Measurements from ENCODE around the gene SLC19A2.

The SLC19A2 gene

DNA sequence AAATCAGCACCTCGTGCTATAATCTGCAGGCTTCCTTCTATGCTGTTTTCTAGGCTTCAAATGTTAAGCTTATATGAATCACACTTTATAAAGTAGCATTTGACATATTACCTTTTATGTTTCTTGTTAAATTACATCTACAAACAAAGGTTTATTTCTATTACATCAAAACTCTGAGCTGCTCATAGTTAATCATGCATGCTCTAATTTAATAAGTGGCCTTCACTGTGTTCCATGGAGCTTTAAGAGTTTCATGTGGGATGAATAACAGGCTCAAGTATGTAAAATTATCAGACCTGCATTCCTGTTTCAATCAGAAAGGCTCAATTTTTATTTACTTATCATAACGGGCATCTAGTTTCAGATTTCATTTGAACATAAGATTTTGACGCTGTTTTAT lies 13.0 kb downstream of the SLC19A2 start:
- TF ChIP-seq GATA3 (IDR thresholded peaks at IDR 0.05; ENCODE audit: low read depth, low read length) (no peak), GATA2 (IDR thresholded peaks at IDR 0.05; ENCODE audit: low read depth, low read length) (no peak)

DNA sequence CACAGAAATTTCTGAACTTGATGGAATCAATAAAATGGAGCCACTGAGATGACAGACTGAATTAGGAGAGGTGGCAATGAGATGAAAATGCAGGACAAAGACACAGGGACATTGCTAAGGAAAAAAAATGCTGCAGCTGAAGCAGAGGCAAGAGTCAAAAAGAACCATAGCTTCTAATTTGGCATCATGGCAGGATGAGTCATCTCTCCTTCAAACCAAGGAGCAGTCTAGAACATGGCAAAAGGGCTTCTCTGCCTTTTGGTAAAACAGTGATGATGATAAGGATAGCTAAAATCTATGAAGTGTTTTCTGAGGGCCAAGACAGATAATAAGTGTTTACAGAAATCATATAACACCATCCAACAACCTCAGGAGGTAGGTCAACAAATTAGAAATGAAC lies 16.8 kb downstream of the SLC19A2 start:
- TF ChIP-seq GATA2 (IDR thresholded peaks at IDR 0.05; ENCODE audit: low read depth, low read length) (no peak), GATA3 (IDR thresholded peaks at IDR 0.05; ENCODE audit: low read depth, low read length) (no peak)

DNA sequence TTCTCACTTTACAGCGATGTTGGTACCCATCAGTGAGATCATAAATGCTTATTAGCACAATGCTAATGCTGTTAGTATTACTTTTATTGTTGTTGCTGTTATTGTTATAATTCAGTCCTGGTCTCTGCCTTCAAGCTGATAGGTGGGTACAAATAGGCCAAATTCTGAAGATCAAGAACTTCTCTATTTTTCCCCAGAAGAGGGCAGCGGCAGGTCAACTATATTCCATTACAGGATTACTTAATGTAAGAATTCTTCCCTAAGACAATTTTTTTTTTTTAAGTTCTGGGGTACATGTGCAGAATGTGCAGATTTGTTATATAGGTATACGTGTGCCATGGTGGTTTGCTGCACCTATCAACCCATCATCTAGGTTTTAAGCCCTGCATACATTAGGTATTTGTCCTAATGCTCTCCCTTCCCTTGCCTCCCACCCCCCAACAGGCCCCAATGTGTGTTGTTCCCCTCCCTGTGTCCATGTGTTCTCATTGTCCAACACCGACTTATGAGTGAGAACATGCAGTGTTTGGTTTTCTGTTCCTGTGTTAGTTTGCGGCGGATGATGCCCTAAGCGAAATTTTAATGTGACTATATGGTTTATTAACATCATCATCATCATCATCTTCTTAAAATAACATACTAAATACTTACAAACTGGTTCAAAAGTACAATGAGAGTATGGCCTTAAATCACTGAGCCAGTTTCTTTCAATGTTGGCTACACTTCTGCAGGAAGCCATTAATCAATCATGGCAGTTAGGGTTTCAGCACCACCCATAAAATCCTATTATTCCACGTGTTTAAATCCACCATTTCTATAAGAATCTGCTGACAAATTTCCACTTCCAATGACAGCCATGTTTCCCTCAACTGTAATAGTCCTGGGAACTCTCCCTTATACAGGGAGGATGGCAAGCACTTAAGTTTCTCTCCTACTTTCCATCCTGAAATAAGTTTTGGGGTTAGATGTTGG lies 19.2 kb downstream of the SLC19A2 start:
- no peak for TF ChIP-seq GATA3 (IDR thresholded peaks at IDR 0.05; ENCODE audit: low read depth, low read length)
- no peak for TF ChIP-seq GATA2 (IDR thresholded peaks at IDR 0.05; ENCODE audit: low read depth, low read length)

DNA sequence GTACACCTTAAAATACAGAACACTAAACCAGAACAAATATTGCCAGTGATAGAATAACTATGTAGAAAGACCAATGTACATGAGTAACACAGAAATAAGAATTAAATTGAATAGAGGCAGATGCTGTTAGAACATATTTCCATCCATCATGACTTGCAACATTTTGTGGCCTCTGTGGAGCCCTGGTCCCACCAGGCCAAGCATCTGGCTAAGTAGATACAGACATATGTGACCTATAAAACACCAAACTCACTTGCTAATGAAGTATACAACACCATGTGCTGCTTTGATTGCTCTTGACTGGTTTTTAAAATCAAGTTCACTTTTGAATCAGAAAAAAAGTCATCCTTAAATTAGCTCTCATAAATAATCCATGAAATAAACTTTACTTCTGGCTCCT lies 20.5 kb downstream of the SLC19A2 start:
- TF ChIP-seq GATA3 (IDR thresholded peaks at IDR 0.05; ENCODE audit: low read depth, low read length) (no peak), GATA2 (IDR thresholded peaks at IDR 0.05; ENCODE audit: low read depth, low read length) (no peak)

DNA sequence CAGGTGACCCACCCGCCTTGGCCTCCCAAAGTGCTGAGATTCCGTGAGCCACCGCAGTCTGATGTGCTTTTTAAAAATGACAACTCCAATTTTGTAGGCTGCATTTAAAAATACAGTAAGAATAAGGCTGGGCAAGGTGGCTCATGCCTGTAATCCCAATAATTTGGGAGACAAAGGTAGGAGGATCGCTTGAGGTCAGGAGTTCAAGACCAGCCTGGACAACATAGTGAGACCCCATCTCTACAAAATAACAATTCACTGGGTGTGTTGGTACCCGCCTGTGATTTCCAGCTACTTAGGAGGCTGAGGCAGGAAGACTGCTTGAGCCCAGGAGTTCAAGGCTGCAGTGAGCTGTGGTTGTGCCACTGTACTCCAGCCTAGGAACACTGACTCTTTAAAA lies 23.4 kb downstream of the SLC19A2 start:
- TF ChIP-seq GATA2 (IDR thresholded peaks at IDR 0.05; ENCODE audit: low read depth, low read length) (no peak), GATA3 (IDR thresholded peaks at IDR 0.05; ENCODE audit: low read depth, low read length) (no peak)

DNA sequence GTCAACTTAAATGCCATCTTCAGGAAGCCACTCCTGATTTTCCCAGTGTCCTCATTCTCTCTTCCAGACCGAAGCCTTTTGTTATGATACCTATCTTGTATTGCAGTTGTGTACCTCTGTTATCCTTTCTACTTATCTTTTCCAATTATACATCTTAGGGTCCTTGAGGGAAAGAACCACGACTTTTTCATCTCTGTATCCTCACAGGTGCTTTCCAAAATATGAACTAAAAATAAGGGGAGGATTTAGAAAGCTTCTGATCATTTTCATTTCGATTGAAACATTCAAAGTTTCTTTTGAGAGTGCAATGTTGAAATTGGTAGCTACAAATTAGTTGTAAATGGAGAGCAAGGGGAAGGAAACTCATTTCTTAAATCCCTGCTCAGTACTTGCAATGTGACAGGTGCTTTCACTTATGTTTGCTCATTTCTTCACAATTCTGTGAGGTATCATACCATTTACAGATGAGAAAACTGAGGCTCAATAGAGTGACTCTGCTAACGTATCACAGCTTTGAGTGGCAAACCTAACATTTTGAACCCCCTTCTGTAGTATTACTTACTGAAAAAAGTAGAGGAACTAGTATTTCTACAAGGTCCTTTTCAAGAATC lies 24.2 kb downstream of the SLC19A2 start:
- no peak for TF ChIP-seq GATA3 (IDR thresholded peaks at IDR 0.05; ENCODE audit: low read depth, low read length)
- TF ChIP-seq GATA2 (IDR thresholded peaks at IDR 0.05; ENCODE audit: low read depth, low read length), result no peak

DNA sequence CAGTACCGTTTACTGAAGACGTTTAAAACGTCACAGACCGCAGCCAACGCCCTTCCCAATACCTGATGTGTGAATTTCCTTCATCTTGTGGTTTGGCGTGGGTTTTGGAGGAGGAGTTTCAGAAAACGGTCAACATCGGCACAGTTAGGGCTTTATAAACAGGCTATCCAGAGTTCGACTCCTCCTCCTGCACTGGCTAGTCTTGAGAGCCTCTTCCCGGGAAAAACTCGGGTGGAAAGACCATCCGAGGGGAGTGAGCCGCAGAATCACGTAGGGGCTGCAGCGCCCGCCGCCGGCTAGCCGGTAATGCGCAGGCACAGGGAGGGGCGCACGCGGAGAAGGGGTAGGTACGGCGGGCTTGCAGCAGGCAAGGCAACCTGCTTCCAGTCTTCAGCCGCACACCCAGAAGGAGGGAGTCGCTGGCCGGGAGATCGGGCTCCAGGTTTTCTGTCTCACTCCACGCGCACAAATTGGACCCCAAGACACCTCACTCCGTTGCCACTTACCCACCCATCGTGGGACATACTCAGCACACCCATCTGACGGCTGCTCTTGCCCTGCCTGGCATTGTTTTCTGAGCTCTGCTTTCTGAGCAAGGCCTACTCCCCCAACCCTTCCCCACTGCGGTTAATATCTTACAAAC lies 25.4 kb downstream of the SLC19A2 start:
- TF ChIP-seq GATA2 (IDR thresholded peaks at IDR 0.05; ENCODE audit: low read depth, low read length) (no peak), GATA3 (IDR thresholded peaks at IDR 0.05; ENCODE audit: low read depth, low read length) (no peak)

DNA sequence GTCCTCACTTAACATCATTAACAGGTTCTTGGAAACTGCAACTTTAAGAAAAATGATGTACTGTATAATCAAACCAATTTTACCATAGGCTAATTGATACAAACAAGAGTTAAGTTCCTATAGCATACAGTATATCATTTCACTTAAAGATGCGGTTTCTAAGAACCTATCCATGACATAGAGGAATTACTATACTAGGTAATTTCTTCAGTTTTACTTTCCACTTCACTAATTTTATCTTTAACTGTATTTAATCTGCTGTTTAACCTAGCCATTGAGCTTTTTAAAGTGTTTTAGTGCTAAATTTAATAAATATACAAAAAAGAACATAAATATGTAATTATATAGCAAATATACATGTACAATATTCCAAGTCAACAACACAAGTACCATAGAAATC lies 28.3 kb downstream of the SLC19A2 start:
- no peak for TF ChIP-seq GATA3 (IDR thresholded peaks at IDR 0.05; ENCODE audit: low read depth, low read length)
- no peak for TF ChIP-seq GATA2 (IDR thresholded peaks at IDR 0.05; ENCODE audit: low read depth, low read length)

DNA sequence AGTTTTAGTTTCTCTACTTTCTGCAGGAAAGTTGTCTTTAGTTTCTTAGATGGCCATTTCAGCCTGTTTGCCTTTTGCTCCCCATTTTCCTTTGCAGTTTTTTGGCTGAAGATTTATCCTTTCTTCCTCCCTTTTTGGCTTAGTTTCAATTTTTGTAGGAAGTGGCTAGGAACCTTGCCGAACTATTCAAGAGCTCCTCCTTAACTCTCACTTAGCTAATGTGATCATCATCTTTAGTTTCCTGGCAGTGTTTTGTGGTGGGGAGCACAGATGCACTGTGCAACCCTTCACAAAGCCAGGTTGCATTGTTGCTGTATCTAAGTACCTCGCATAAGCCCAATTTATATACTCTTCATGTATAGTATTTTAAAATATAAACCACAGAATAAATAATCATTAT lies 29.7 kb downstream of the SLC19A2 start:
- no peak for TF ChIP-seq GATA2 (IDR thresholded peaks at IDR 0.05; ENCODE audit: low read depth, low read length)
- no peak for TF ChIP-seq GATA3 (IDR thresholded peaks at IDR 0.05; ENCODE audit: low read depth, low read length)

DNA sequence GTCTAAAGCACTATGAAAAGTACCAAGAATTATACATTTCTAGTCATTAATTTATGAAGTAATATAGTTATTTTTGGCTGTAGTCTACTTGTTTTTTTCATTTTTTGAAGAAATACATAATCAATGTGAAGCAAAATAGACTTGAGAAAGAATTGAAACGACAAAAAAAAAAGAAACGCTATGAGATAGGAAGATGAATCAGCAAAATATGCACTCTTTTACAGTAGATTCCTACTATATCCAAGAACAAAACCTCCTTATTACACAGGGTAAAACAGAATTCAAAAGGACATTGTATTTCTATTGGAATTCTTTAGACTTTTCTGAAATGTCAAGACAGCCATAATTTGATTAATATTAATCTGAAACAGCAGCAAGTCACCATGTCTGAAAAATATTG lies 32.8 kb downstream of the SLC19A2 start:
- TF ChIP-seq GATA2 (IDR thresholded peaks at IDR 0.05; ENCODE audit: low read depth, low read length) (no peak), GATA3 (IDR thresholded peaks at IDR 0.05; ENCODE audit: low read depth, low read length) (no peak)

DNA sequence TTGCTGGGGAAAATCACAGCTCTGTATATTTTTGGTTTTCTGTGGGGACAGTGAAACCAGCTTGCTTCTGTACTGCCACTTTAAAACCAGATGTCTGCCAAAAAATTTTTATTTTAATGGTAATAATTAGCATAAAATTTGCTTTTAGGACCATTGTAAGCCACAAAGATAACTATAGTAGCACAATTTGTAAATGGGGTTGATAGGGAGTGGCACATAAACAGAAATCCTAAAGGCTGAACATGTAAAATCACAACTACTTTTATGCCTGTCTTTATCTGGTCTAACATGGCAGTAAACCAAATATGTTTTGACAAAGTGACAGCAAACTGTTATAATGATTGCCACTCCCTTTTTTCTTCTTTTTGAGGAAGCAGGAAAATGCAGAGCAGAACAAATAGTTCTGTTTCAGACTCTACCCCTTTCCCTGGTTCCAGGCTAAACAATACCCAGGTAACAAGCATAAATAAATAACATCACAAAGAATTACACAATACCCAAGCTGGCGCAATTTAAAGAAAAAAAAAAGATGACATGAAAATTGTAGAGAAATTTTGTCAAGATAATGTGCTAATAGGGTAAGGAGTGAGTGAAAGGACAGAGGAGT lies 34.4 kb downstream of the SLC19A2 start:
- TF ChIP-seq GATA3 (IDR thresholded peaks at IDR 0.05; ENCODE audit: low read depth, low read length) (no peak), GATA2 (IDR thresholded peaks at IDR 0.05; ENCODE audit: low read depth, low read length) (no peak)

DNA sequence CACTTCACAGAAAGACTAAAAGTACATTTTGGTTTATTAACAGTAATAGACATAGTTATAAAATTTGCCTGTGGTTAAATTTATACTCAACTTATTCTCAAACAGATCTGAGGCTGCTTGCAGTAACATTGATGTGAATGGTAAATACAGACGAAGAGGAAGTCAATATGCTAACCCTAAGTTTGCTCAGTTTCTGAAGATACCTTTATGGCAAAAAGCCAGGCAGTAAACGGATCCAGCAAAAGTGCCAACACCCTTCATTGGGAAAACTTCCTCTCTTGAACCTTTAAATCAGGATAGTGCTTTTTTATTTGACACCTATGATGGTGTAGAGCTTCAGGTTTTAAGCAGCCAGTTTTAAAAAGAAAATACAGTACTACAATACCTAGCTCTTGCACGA lies 41.8 kb downstream of the SLC19A2 start:
- no peak for TF ChIP-seq GATA2 (IDR thresholded peaks at IDR 0.05; ENCODE audit: low read depth, low read length)
- no peak for TF ChIP-seq GATA3 (IDR thresholded peaks at IDR 0.05; ENCODE audit: low read depth, low read length)

DNA sequence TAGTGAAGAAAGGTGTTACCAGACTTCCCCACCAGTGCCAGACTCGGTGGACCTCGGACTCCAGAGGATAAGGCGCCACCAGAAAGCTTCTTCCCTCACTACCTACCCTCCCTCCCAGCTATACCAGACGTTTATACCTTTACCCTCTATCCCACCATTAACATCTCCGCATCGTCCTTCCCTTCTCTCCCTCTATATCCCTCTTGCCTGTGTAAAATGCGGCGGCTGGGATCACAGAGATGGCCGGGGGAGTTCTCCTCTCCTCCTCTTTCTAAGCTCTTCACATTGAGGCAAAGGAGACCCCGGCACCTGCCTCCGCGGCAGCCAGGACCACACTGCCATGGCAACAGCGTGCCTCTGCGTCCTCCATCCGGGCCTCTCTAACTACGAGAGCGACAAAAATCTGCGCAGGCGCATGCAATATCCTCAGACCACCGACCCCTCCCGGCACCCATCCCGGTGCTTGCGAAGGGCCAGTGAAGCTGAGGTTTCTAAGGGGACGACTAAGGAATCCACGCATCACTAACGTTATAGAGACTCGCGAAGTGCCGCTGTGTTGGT lies 58.6 kb downstream of the SLC19A2 start, which contains the start of gene CCDC181:
Gene CCDC181 (minus strand): TSS at position 394 of the 561 bp plus-strand sequence. CDS start 2,547 bp downstream, outside the sequence.
- peak; percentile 62 for TF ChIP-seq GATA2 (IDR thresholded peaks at IDR 0.05; ENCODE audit: low read depth, low read length)
- no peak for TF ChIP-seq GATA3 (IDR thresholded peaks at IDR 0.05; ENCODE audit: low read depth, low read length)

All from SH-SY5Y (cell line).